Measurements from ENCODE around the gene PIGO. TPM values are rescaled to one million over a fixed set of nuclear protein-coding genes. Genes with fewer than 3 reads are reported as not detected.

The PIGO gene
- total and polyA plus RNA-seq, 2 of the 8 experiments (the other 6 are each of a cell fraction or from before 2014, with no cell fraction given), result 20.5 to 31.3 TPM

- Histone ChIP-seq H3K9me3 (ENCODE audit: insufficient read depth in 2 of 2, low read depth in 1 of 2, low read length in 1 of 2) (no peaks in the 10 kb centered on the region; a peak in 1 of 4 replicates), H2BK5ac (ENCODE audit: low read depth, low read length) (no peak overlapping the region), H3K23me2 (ENCODE audit: low read depth, low read length) (no peaks in the 10 kb centered on the region), H3K9ac (replicated peaks in 1 of 4; ENCODE audit: extremely low read depth in 1 of 4, low read depth in 3 of 4, low read length in 3 of 4) (no peak overlapping the region), H3K27me3 (replicated peaks in 1 of 4; ENCODE audit: control insufficient read depth in 3 of 4, extremely low read depth in 1 of 4, insufficient read depth in 3 of 4, low read length in 3 of 4) (no peaks in the 10 kb centered on the region), H3K18ac (ENCODE audit: extremely low read depth, low read length) (no peak overlapping the region), H2AK5ac (ENCODE audit: low read depth, low read length) (no peak overlapping the region), H3K4me2 (ENCODE audit: insufficient read depth in 1 of 2, low read depth in 2 of 2, low read length in 2 of 2) (no peak overlapping the region), H3K27ac (ENCODE audit: low read depth, low read length) (no peak overlapping the region), H2BK12ac (ENCODE audit: low read depth, low read length) (no peak overlapping the region), H3K79me2 (ENCODE audit: control insufficient read depth in 1 of 2, insufficient read depth in 2 of 2, low read length in 2 of 2) (no peaks in the 10 kb centered on the region), H2BK120ac (replicated peaks; ENCODE audit: low read depth, low read length) (no peak overlapping the region), H3K4ac (replicated peaks; ENCODE audit: insufficient read length, low read depth, low read length) (no peak overlapping the region), H4K91ac (replicated peaks; ENCODE audit: insufficient read length, low read length) (no peak overlapping the region), H2AFZ (ENCODE audit: low read length) (no peak overlapping the region), H3K4me3 (ENCODE audit: extremely low read depth in 1 of 4, insufficient read depth in 2 of 4, low read depth in 3 of 4, low read length in 4 of 4) (no peak overlapping the region), H3K14ac (ENCODE audit: insufficient read length) (no peak overlapping the region), H4K5ac (ENCODE audit: insufficient read length, low read depth, low read length) (no peak overlapping the region), H3K56ac (replicated peaks; ENCODE audit: insufficient read length, low read depth, low read length) (no peak overlapping the region), H3K23ac (ENCODE audit: insufficient read length) (no peak overlapping the region), H4K20me1 (replicated peaks in 1 of 2; ENCODE audit: control insufficient read depth in 1 of 2, insufficient read depth in 2 of 2, low read length in 2 of 2) (peaks cover 5 to 18% of the 10 kb centered on the region in 2 experiments), H3K4me1 (replicated peaks in 1 of 4; ENCODE audit: control insufficient read depth in 3 of 4, insufficient read depth in 4 of 4, low read length in 3 of 4) (no peaks in the 10 kb centered on the region), H3K36me3 (ENCODE audit: control insufficient read depth in 2 of 4, insufficient read depth in 4 of 4, low read length in 3 of 4) (peaks cover 58 to 76% (median 67%) of the 10 kb centered on the region in 4 experiments), H2BK15ac (ENCODE audit: low read length) (no peak overlapping the region), H4K8ac (ENCODE audit: extremely low read depth, insufficient read depth, low read length) (no peak overlapping the region), H3K79me1 (ENCODE audit: low read depth, low read length) (no peaks in the 10 kb centered on the region; the same call in 1 of the 2 replicates), H2BK20ac (ENCODE audit: low read length) (no peak overlapping the region)
- ChIA-PET POLR2A (ENCODE audit: partially characterized antibody) (interaction anchor here (0.8 to 5.2 kb wide), 4 partner anchors 12 to 30 kb away, joined by 4 to 43 read pairs (median 5); partner anchors contain the start of gene VCP), CTCF (ENCODE audit: partially characterized antibody) (interaction anchor here (0.9 to 1.3 kb wide), 3 partner anchors 12 to 158 kb away, joined by 3 read pairs; no protein-coding TSS in a partner anchor)
- no peak for FAIRE-seq
- TF ChIP-seq EGR1 (IDR thresholded peaks at IDR 0.05; ENCODE audit: borderline replicate concordance, low read depth, low read length) (no peak), POLR2A (IDR thresholded peaks at IDR 0.05; ENCODE audit: control extremely low read depth in 1 of 2, low read depth in 2 of 2, low read length in 2 of 2) (peak in 1 of 2 experiments; percentile 19; a peak in 1 of 3 replicates)
- DNase-seq (ENCODE audit: low read depth in 1 of 2, low spot score in 2 of 2), result no peak
- WGBS, 2 experiments (ENCODE audit: extremely low coverage in 1 of 2, insufficient coverage in 1 of 2, insufficient read length in 1 of 2, insufficient replicate concordance in 2 of 2, low coverage in 1 of 2, low lambda C conversion rate in 2 of 2, missing lambda C conversion rate in 1 of 2), result 97% methylated on average over 8 of the region's 8 CpGs; no CpG with 5 or more reads in 1 of the 2 experiments
These were observed 39.1 kb downstream of the PIGO start for GRCh38 chr9:35057271-35057620.
